GM12878 (cell line): ENCODE measurements around the gene TNFRSF8. TPM values are rescaled to one million over a fixed set of nuclear protein-coding genes. Genes with fewer than 3 reads are reported as not detected.

Experiments
- ATAC-seq: fragments of 200-7000 bp; cut with Tn5 transposase; 3 replicates; pipeline ENCODE4 v1.9.1; 2020; ENCODE audit warnings: mild to moderate bottlenecking, moderate library complexity
- BruUV-seq: library from RNA; stranded (reverse); fragments of 400-500 nt; replicated peaks from 2 replicates; lab custom pipeline; 2021; lab: Mats Ljungman, UMichigan
- CTCF ChIA-PET: fragments of 300-600 bp; sonication (Branson Sonifier 250); formaldehyde crosslinking; extraction: SDS; loops from one replicate; lab custom pipeline; 2021; ENCODE audit warnings: inconsistent platforms; lab: Yijun Ruan, JAX
- POLR2A ChIA-PET: fragments of 350-600 bp; formaldehyde crosslinking; extraction: SDS; loops from one replicate; lab custom pipeline; 2021; ENCODE audit warnings: inconsistent platforms; lab: Charles Lee
- RAD21 ChIA-PET: fragments of 300-600 bp; sonication (Branson Sonifier 250); formaldehyde crosslinking; loops from one replicate; lab custom pipeline; 2023; ENCODE audit warnings: antibody characterized with exemption; ENCODE audit not compliant: unreplicated experiment; lab: Charles Lee
- SMC1A ChIA-PET: fragments of 300-600 bp; sonication (Branson Sonifier 250); formaldehyde crosslinking; loops from one replicate; lab custom pipeline; 2023; ENCODE audit not compliant: unreplicated experiment, uncharacterized antibody; lab: Charles Lee
- DNase-seq: peaks from one replicate; pipeline ENCODE4 v3.0.0-alpha.2; 2011; ENCODE audit warnings: low read depth, low spot score
- FAIRE-seq: peaks from 3 replicates; lab custom pipeline; 2011; peaks lifted over from hg19 to GRCh38; lab: Jason Lieb, UNC
- H2AFZ ChIP-seq: 2 replicates; pipeline ENCODE4 v1.6.0; 2011; ENCODE audit warnings: low read depth, low read length, control low read depth; ENCODE audit not compliant: control insufficient read depth
- H3K27ac ChIP-seq: 2 replicates; pipeline ENCODE4 v1.5.1; 2011; ENCODE audit warnings: control low read depth; ENCODE audit not compliant: control insufficient read depth, insufficient read depth
- H3K27me3 ChIP-seq, 2 experiments: replicated peaks in 1 of 2; 2 replicates each; pipeline versions ENCODE4 v1.6.0 to v1.6.1; 2011; ENCODE audit warnings: low read length in 1 of 2; ENCODE audit not compliant: control insufficient read depth in 2 of 2, insufficient read depth in 2 of 2
- H3K36me3 ChIP-seq, 2 experiments: 2 replicates each; pipeline ENCODE4 v1.5.1; 2011; ENCODE audit warnings: low read length in 1 of 2; ENCODE audit not compliant: control insufficient read depth in 2 of 2, insufficient read depth in 2 of 2
- H3K4me1 ChIP-seq: 2 replicates; pipeline ENCODE4 v1.6.1; 2011; ENCODE audit warnings: mild to moderate bottlenecking, low read length, moderate library complexity, mixed read lengths; ENCODE audit not compliant: control insufficient read depth, insufficient read depth
- H3K4me2 ChIP-seq: 2 replicates; pipeline ENCODE4 v1.6.0; 2011; ENCODE audit warnings: control low read depth; ENCODE audit not compliant: control insufficient read depth, insufficient read depth
- H3K4me3 ChIP-seq: fragments of 200-600 bp; sonication (generic); 2 replicates; pipeline ENCODE4 v1.5.1; 2016
- H3K79me2 ChIP-seq: 2 replicates; pipeline ENCODE4 v1.6.0; 2011; ENCODE audit warnings: low read length; ENCODE audit not compliant: control insufficient read depth, insufficient read depth
- H3K9ac ChIP-seq: 2 replicates; pipeline ENCODE4 v1.8.0; 2011; ENCODE audit warnings: low read length, control low read depth, mixed read lengths; ENCODE audit not compliant: control insufficient read depth, insufficient read depth
- H3K9me3 ChIP-seq: replicated peaks from 3 replicates; pipeline ENCODE4 v1.5.1; 2011; ENCODE audit warnings: mild to moderate bottlenecking, low read length; ENCODE audit not compliant: control insufficient read depth, insufficient read depth
- H4K20me1 ChIP-seq: 2 replicates; pipeline ENCODE4 v1.6.0; 2011; ENCODE audit not compliant: control insufficient read depth, insufficient read depth
- ATF2 ChIP-seq: IDR thresholded peaks from 2 replicates; pipeline ENCODE4 v1.6.1; 2012; ENCODE audit warnings: low read length, inconsistent platforms
- IKZF1 ChIP-seq: fragments of 450-650 bp; conservative IDR thresholded peaks from 2 replicates; pipeline ENCODE4 v1.6.1; 2017; ENCODE audit warnings: antibody characterized with exemption, mild to moderate bottlenecking
- KDM1A ChIP-seq: fragments of 200-600 bp; sonication (generic); IDR thresholded peaks from 2 replicates; pipeline ENCODE4 v1.6.1; 2016; ENCODE audit warnings: borderline replicate concordance
- MLLT1 ChIP-seq: fragments of 450-650 bp; IDR thresholded peaks from 2 replicates; pipeline ENCODE4 v1.6.1; 2016; ENCODE audit warnings: mild to moderate bottlenecking
- MXI1 ChIP-seq: fragments of 150-350 bp; IDR thresholded peaks from 2 replicates; pipeline ENCODE4 v1.6.1; 2011; ENCODE audit warnings: low read depth, mild to moderate bottlenecking, inconsistent platforms, low read length, improper control_type of control experiment
- NR2C1 ChIP-seq: fragments of 450-650 bp; IDR thresholded peaks from 2 replicates; pipeline ENCODE4 v1.6.1; 2017; ENCODE audit warnings: antibody characterized with exemption, mild to moderate bottlenecking, moderate library complexity
- PAX8 ChIP-seq: fragments of 450-650 bp; IDR thresholded peaks from 2 replicates; pipeline ENCODE4 v1.6.1; 2017; ENCODE audit warnings: mild to moderate bottlenecking, moderate library complexity
- POLR2A ChIP-seq: IDR thresholded peaks from 2 replicates; pipeline ENCODE4 v1.6.1; 2011; ENCODE audit warnings: low read depth, mild to moderate bottlenecking, low read length
- RAD51 ChIP-seq: fragments of 450-650 bp; IDR thresholded peaks from 2 replicates; pipeline ENCODE4 v1.6.1; 2016; ENCODE audit warnings: moderate library complexity, mild to moderate bottlenecking, inconsistent platforms
- SKIL ChIP-seq: fragments of 450-650 bp; IDR thresholded peaks from 2 replicates; pipeline ENCODE4 v1.6.1; 2017; ENCODE audit warnings: mild to moderate bottlenecking, low read depth, inconsistent platforms; ENCODE audit not compliant: poor library complexity, severe bottlenecking
- SREBF2 ChIP-seq: IDR thresholded peaks from 2 replicates; pipeline ENCODE4 v1.6.1; 2012; ENCODE audit warnings: mild to moderate bottlenecking, low read length
- TCF7 ChIP-seq: IDR thresholded peaks from 2 replicates; pipeline ENCODE4 v1.6.1; 2014; ENCODE audit warnings: antibody characterized with exemption, borderline replicate concordance
- ZNF687 ChIP-seq: fragments of 450-650 bp; IDR thresholded peaks from 2 replicates; pipeline ENCODE4 v1.6.1; 2017; ENCODE audit warnings: mild to moderate bottlenecking, moderate library complexity
- ZZZ3 ChIP-seq: IDR thresholded peaks from 2 replicates; pipeline ENCODE4 v1.6.1; 2011; ENCODE audit warnings: low read depth; ENCODE audit not compliant: control insufficient read depth, insufficient read length
- WGBS: methylation state at CpG from one replicate; pipeline ENCODE4 v1.1.6; 2016; ENCODE audit warnings: low lambda C conversion rate; ENCODE audit not compliant: insufficient replicate concordance, insufficient coverage; ENCODE audit errors: missing lambda C conversion rate; 5-methylcytosine and 5-hydroxymethylcytosine counted together
- in situ Hi-C: fragments of 300-500 bp; cut with MboI; formaldehyde crosslinking; loops from 9 replicates; pipeline ENCODE4 v1.14.3; 2018; ENCODE audit warnings: mixed read lengths
- intact Hi-C: fragments of 100-400 bp; cut with micrococcal nuclease; formaldehyde crosslinking; loops from one replicate; pipeline ENCODE4 v1.14.2; 2022; ENCODE audit not compliant: unreplicated experiment
- polyA plus RNA-seq, 11 experiments: library from polyadenylated mRNA; depleted of rRNA in 4 of 11; unstranded in 6 of 11; stranded (reverse) in 5 of 11; fragments of >200 nt; fragmentation: Nextera tagmentation in 4 of 11; fragmentation: Illumina TruSeq in 1 of 11; extraction: Ambion mirVana in 4 of 11; extraction: Trizol in 1 of 11; gene quantifications; 1 replicate in 1 of 11; 2 replicates in 10 of 11; pipeline versions ENCODE4 v1.2.1 to v1.2.3, GENCODE V29; 2011 to 2016; ENCODE audit warnings: inconsistent platforms in 2 of 11, missing spikeins in 2 of 11, low read depth in 1 of 11
- total RNA-seq, 4 experiments: library from RNA; depleted of rRNA in 3 of 4; stranded (reverse); fragments of >200 nt in 3 of 4; fragmentation: Illumina TruSeq in 1 of 4; extraction: Trizol in 1 of 4; gene quantifications; 2 replicates each; pipeline versions ENCODE4 v1.2.1 to v1.2.3, GENCODE V29; 2013 to 2021

Gene TNFRSF8
- total and polyA plus RNA-seq, 10 of the 15 experiments (the other 5 are each of a cell fraction or from before 2014, with no cell fraction given): 9.8 to 114 (median 58.8) TPM

GRCh38 chr1:12146343-12147112, 83.4 kb downstream of the TNFRSF8 start:
- Histone ChIP-seq H2AFZ (no peak overlapping the region), H3K4me2 (no peak overlapping the region), H3K9ac (no peak overlapping the region), H3K36me3 (peaks cover 14 to 16% of the 10 kb centered on the region in 2 experiments), H3K27me3 (no peaks in the 10 kb centered on the region), H3K9me3 (no peaks in the 10 kb centered on the region), H3K27ac (peak overlapping the region; percentile 40), H3K4me3 (no peak overlapping the region), H4K20me1 (no peaks in the 10 kb centered on the region), H3K4me1 (peaks cover 81% of the 10 kb centered on the region), H3K79me2 (no peaks in the 10 kb centered on the region; the same call in 1 of the 2 replicates)
- ChIA-PET RAD21 (interaction anchor here (3.9 to 12.5 kb wide), 5 partner anchors 11 to 55 kb away, joined by 24 to 119 read pairs (median 116); partner anchors contain the start of gene TNFRSF1B), CTCF (interaction anchor here (0.7 to 2.2 kb wide), 10 partner anchors 9 to 63 kb away, joined by 3 to 6 read pairs (median 4); no protein-coding TSS in a partner anchor), SMC1A (interaction anchor here (1.1 to 19.3 kb wide), 8 partner anchors 9 to 106 kb away, joined by 3 to 347 read pairs (median 4); partner anchors contain the start of gene TNFRSF1B), POLR2A (interaction anchor here (0.8 to 11.6 kb wide), 8 partner anchors 9 to 68 kb away, joined by 3 to 166 read pairs (median 17); no protein-coding TSS in a partner anchor)
- DNase-seq (no peak), ATAC-seq (peak; percentile 8), FAIRE-seq (no peak)
- WGBS: 64% methylated on average over 20 of the region's 20 CpGs
- BruUV-seq: no TSS peak
- intact Hi-C loops (no loop called here), in situ Hi-C loops (no loop called here)
- TF ChIP-seq IKZF1 (peak; percentile 32; the same call in 1 of the 2 replicates), TCF7 (no peak), MXI1 (no peak), RAD51 (no peak), POLR2A (peak; percentile 76), KDM1A (no peak), ZZZ3 (no peak), NR2C1 (peak; percentile 68), SKIL (peak; percentile 42), PAX8 (no peak), ZNF687 (peak; percentile 77; the same call in 1 of the 2 replicates), ATF2 (no peak; the same call in 1 of the 2 replicates), SREBF2 (no peak), MLLT1 (peak; percentile 92)
